Epithelial cell of esophagus (primary cell): Measurements from ENCODE around the gene SUCLG2.

ENCODE experiments used
- DNase-seq: peaks from one replicate; pipeline ENCODE4 v3.0.0; 2010; ENCODE audit warnings: low read depth
- H3K4me3 ChIP-seq: 2 replicates; pipeline ENCODE4 v1.5.1; 2011; ENCODE audit warnings: mild to moderate bottlenecking, low read length, control low read depth
- TF ChIP-seq, protein P1 (sequence below): IDR thresholded peaks from 2 replicates; pipeline ENCODE4 v1.5.1; 2011; ENCODE audit warnings: low read depth, mild to moderate bottlenecking, low read length, control low read depth, inconsistent platforms; ENCODE audit not compliant: insufficient read depth; ENCODE audit errors: missing control alignments

Gene SUCLG2

GRCh38 chr3:67415511-67415910 lies 238.9 kb downstream of the SUCLG2 start:
- TF ChIP-seq, protein P1, sequence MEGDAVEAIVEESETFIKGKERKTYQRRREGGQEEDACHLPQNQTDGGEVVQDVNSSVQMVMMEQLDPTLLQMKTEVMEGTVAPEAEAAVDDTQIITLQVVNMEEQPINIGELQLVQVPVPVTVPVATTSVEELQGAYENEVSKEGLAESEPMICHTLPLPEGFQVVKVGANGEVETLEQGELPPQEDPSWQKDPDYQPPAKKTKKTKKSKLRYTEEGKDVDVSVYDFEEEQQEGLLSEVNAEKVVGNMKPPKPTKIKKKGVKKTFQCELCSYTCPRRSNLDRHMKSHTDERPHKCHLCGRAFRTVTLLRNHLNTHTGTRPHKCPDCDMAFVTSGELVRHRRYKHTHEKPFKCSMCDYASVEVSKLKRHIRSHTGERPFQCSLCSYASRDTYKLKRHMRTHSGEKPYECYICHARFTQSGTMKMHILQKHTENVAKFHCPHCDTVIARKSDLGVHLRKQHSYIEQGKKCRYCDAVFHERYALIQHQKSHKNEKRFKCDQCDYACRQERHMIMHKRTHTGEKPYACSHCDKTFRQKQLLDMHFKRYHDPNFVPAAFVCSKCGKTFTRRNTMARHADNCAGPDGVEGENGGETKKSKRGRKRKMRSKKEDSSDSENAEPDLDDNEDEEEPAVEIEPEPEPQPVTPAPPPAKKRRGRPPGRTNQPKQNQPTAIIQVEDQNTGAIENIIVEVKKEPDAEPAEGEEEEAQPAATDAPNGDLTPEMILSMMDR: no peak
- H3K4me3 ChIP-seq: no peak overlapping the region
- DNase-seq: no peak

- TF ChIP-seq, protein P1: no peak
- no peak for DNase-seq
- H3K4me3 ChIP-seq: no peak overlapping the region
These were observed 239.7 kb downstream of the SUCLG2 start for GRCh38 chr3:67414740-67415139.

- H3K4me3 ChIP-seq: no peak overlapping the region
- no peak for DNase-seq
- TF ChIP-seq, protein P1: no peak
These were observed 249.2 kb downstream of the SUCLG2 start for GRCh38 chr3:67405193-67405592.

GRCh38 chr3:67402873-67403272 lies 251.5 kb downstream of the SUCLG2 start:
- H3K4me3 ChIP-seq: no peak overlapping the region
- TF ChIP-seq, protein P1: no peak
- no peak for DNase-seq

GRCh38 chr3:67401921-67402320 lies 252.5 kb downstream of the SUCLG2 start:
- TF ChIP-seq, protein P1: no peak
- DNase-seq: no peak
- no peak overlapping the region for H3K4me3 ChIP-seq

DNA sequence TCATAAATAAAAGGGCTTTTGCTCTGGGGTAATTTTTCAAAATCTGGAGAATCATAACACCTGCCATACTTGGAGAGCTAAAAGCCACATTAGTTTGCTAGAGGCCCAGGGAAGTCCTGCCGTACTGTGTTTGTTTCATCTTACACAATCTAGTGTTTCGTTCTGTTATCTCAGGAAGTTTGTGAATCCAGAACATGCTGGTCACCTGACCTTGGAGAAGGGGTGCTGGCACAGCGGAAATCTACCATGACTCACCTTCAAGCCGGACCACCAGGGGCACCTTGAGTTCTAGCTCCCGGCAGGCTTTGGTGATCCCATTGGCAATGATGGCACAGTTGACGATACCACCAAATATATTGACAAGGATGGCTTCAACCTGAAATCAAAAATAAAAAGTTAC lies 253.9 kb downstream of the SUCLG2 start:
- no peak overlapping the region for H3K4me3 ChIP-seq
- no peak for DNase-seq
- TF ChIP-seq, protein P1: no peak

GRCh38 chr3:67389176-67389575 lies 265.2 kb downstream of the SUCLG2 start:
- H3K4me3 ChIP-seq: no peak overlapping the region
- no peak for DNase-seq
- TF ChIP-seq, protein P1: no peak
